GM12874 (cell line): ENCODE data around the gene SH2B3.
A peak's percentile ranks its signal among the peaks of the same experiment; 100 is the strongest.

Experiments
- CTCF ChIP-seq: IDR thresholded peaks from 2 replicates; pipeline ENCODE4 v1.5.1; 2011; ENCODE audit warnings: low read depth, mild to moderate bottlenecking, control low read depth, low read length, moderate library complexity; ENCODE audit not compliant: insufficient read depth

SH2B3 gene

GRCh38 chr12:111447571-111448265 lies 42.0 kb downstream of the SH2B3 start:
- no peak for TF ChIP-seq CTCF

GRCh38 chr12:111448266-111448830 lies 42.6 kb downstream of the SH2B3 start:
- no peak for TF ChIP-seq CTCF

- TF ChIP-seq CTCF = no peak
Observed at GRCh38 chr12:111448846-111449790, 43.4 kb downstream of the SH2B3 start.

GRCh38 chr12:111450676-111451075 lies 45.0 kb downstream of the SH2B3 start:
- TF ChIP-seq CTCF = no peak

GRCh38 chr12:111451232-111451631 lies 45.5 kb downstream of the SH2B3 start:
- TF ChIP-seq CTCF = no peak

- TF ChIP-seq CTCF = peak; percentile 58
Observed at GRCh38 chr12:111451649-111452129, 46.0 kb downstream of the SH2B3 start.

- no peak for TF ChIP-seq CTCF
Observed at GRCh38 chr12:111453071-111453989, 47.6 kb downstream of the SH2B3 start.
